LNCaP clone FGC (cell line): Measurements from ENCODE around the gene FRMD8.

Source experiments
- DNase-seq: peaks from one replicate; pipeline ENCODE4 v3.0.0-alpha.2; 2011; ENCODE audit warnings: low read depth
- H3K4me3 ChIP-seq: 2 replicates; pipeline ENCODE4 v1.5.1; 2011; ENCODE audit warnings: mild to moderate bottlenecking, low read depth, low read length, control low read depth
- CTCF ChIP-seq: IDR thresholded peaks from 2 replicates; pipeline ENCODE4 v1.5.1; 2012; ENCODE audit warnings: mild to moderate bottlenecking; ENCODE audit not compliant: control insufficient read depth, insufficient read depth; ENCODE audit errors: extremely low read depth

Gene FRMD8

GRCh38 chr11:65380460-65381119, 5.8 kb upstream of the FRMD8 start:
- DNase-seq = no peak
- H3K4me3 ChIP-seq = no peak overlapping the region
- no peak for TF ChIP-seq CTCF

DNA sequence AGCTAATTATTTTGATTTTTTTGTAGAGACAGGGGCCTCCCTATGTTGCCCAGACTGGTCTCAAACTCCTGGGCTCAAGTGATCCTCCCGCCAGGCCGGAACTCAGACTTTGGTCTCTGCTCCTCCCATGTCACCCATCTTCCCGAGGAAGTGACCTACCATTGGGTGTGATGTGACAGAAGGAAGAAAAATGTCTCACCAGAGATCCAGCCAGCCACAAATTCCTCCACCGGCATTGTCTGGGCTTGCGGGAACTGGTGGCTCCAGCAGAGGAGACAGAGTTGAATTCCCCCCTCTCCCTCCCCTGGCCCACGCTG, 4.8 kb upstream of the FRMD8 start:
- no peak for TF ChIP-seq CTCF
- peak overlapping the region; percentile 50 for H3K4me3 ChIP-seq
- DNase-seq = peak; percentile 36

GRCh38 chr11:65382033-65382803, 4.2 kb upstream of the FRMD8 start, which contains the start of gene SLC25A45:
TSS of gene SLC25A45 (minus strand) at chr11:65382646. CDS start at chr11:65381951, 695 bp downstream.
- peak; percentile 57 for TF ChIP-seq CTCF
- peak within 1 kb of the TSS; percentile 50 for H3K4me3 ChIP-seq
- DNase-seq = peak; percentile 64

DNA sequence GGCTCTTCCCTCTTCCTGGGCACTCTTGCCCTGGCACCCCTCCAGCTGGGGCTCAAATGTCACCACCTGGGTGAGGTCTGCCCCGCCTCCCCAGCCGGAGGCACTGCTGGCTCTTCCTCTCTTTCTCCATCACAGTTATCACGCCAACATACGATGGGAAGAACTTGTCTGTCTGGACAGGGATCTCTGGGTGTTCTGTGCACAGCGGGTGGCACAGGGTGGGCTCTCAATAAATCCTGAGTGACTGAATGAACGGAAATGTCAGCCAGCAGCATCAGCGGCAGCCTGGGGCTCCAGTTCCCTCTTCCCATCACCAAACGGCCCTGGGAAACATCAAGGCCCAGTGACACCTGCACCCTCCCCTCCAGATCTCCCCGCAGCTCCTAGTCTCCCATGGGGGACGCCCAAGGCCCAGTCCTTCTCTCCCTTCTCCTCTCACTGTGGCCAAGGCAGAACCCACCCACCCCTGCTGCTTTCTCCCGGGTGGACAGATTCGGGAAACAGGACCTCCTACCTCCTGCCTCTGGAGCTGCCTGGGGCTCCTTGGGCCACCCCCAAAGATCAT, 3.6 kb upstream of the FRMD8 start:
- DNase-seq = peak; percentile 89
- TF ChIP-seq CTCF = no peak
- H3K4me3 ChIP-seq = peak overlapping the region; percentile 50

DNA sequence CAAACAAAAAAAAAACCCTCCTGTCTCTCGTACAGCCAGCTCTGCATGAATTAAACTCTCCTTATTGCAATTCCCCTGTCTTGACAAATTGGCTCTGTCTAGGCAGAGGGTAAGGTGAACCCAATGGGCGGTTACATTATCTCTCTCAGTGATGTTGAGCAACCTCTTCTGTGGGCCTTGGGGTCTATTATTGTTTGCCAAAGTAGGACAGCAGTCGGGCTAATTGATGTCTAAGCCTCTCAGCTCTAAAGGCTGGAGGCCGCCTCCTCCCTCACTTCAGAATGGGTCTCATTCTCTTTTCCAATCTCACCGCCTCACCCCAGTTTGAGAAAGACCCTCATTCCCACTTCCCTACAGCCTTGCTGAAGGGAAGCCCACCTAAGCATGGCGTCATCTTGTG, 2.7 kb upstream of the FRMD8 start:
- no peak for DNase-seq

DNA sequence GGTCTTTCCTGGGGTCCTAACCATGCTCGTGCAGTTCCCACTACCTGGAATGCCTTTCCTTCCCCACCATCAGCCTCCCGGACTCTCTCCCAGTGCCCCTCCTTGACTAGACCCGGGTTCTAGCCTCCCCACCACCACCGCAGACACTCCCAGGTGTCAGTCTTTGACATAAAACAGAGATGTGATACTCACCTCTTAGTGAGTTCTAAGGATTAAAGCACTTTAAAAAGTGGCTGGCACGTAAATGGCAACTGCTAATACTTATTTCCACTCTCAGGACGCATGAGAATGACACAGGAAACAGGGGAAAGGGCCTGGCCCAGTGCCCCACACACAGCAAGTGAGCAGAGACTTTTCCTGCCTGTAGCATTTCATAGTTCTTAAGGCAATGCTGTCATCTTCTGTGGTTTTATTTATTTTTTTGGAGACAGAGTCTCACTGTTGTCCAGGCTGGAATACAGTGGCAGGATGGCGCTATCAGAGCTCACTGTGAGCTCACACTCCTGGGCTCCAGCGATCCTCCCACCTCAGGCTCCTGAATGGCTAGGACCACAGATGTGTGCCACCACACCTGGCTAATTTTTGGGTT, 2.0 kb upstream of the FRMD8 start:
- no peak for DNase-seq
- no peak overlapping the region for H3K4me3 ChIP-seq
- no peak for TF ChIP-seq CTCF

More for the DNA sequence above, 2.7 kb upstream of the FRMD8 start:
- TF ChIP-seq CTCF = no peak
- no peak overlapping the region for H3K4me3 ChIP-seq
